ENCODE results near the gene BMPR1B.

Gene BMPR1B

GRCh38 chr4:95188701-95189370 is 431.1 kb downstream of the BMPR1B start:
- DNase-seq (ENCODE audit: low read depth) = no peak

DNA sequence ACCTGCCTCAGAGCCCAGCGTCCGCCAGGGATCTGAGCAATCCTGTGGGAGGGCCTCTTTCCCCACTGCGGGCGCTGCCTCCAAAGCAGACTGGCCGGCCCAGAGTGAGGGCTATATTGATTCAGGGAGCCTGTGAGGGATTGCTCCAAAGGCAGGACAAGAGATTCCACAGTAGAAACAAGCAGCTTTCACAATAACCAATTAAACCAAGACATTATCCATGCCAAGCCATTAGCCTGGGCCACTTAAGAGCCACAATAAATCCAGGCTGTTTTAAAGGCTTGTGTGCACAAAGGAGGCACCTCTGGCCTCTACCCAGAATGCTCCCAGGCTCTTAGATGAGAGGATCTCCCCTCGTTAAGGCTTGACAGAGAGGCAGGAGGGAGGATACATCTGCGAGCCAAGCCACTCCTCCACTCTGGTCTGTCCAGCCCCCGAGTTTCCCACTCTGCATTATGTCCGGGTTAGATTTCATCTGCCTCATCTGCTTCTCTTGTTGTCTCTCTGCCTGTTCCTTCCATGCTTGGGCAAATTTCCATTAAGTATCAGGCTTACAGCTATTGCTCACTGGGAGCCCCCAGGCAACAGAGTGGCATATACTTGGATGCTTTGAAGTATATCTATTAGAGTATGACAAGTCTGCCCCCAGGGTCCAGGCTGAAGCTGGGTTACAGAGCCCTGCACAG is 433.1 kb downstream of the BMPR1B start:
- no peak for DNase-seq (ENCODE audit: low read depth)

- no peak for DNase-seq (ENCODE audit: low read depth)
Observed at GRCh38 chr4:95191537-95191936, 433.8 kb downstream of the BMPR1B start.

GRCh38 chr4:95193391-95194224 is 435.9 kb downstream of the BMPR1B start:
- no peak for DNase-seq (ENCODE audit: low read depth)

GRCh38 chr4:95197353-95197752 is 439.6 kb downstream of the BMPR1B start:
- DNase-seq (ENCODE audit: low read depth) = no peak

DNA sequence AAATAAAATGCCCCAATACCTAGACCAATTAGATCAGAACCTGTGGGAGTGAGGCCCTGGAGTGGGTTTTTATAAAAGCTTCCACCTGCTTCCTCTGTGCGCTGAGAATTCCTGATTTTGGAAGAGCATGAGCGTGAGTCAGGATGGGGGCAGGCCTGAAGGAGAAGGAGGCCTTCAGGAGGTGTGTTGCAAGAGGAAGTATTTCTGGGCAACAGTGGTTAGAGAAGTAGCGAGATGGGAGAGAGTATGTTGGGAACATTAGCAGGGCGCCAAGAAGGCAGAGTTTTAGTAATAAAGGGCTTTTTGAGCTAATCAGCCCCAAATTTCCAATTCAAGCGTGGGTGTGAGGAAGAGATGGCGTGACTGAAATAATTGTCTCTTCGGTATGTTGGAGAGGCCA is 441.2 kb downstream of the BMPR1B start:
- no peak for DNase-seq (ENCODE audit: low read depth)

DNA sequence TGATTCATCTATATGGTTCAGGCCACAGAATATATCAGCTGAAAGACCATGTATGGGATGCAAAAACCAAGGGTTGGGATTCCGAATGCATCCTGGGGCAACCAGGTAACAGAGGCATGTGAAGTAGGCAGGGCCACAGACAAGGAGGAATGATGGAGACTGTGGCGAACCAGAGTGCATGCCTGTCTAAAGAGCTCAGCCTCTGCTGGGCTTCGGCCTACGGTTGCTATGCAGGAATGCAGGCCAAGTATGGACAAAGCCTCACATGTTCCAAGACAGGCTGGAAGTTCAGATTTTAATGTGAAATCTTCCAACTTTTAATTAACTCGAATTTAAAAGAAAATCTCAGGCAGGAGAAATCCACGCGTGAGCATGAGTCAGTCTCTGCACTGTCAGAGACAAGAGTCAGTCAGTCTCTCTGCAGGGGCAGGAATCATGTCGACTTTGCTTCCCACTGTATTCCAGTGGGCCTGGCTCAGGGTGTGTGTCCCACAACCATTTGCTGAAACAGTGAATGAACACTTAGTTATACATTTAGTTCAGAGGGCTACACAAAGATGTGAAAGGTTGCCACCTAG is 446.6 kb downstream of the BMPR1B start:
- DNase-seq (ENCODE audit: low read depth) = no peak

- no peak for DNase-seq (ENCODE audit: low read depth)
Observed at GRCh38 chr4:95204873-95205272, 447.1 kb downstream of the BMPR1B start.

Measured in activated T-cell treated with anti-CD3 and anti-CD28 coated beads for 24 hours (primary cell).